ENCODE results near the gene RCAN2.
"Not testable (repeated sequence)": the region's sequence is repeated elsewhere in the genome, so short reads cannot be mapped to it uniquely, and the experiment has no call there.

The RCAN2 gene

GRCh38 chr6:46381057-46381456, 110.2 kb downstream of the RCAN2 start:
- no peak for DNase-seq

GRCh38 chr6:46380152-46380807, 111.0 kb downstream of the RCAN2 start:
- no peak for DNase-seq

- DNase-seq: no peak
Measured at GRCh38 chr6:46378882-46379416, 112.3 kb downstream of the RCAN2 start.

DNA sequence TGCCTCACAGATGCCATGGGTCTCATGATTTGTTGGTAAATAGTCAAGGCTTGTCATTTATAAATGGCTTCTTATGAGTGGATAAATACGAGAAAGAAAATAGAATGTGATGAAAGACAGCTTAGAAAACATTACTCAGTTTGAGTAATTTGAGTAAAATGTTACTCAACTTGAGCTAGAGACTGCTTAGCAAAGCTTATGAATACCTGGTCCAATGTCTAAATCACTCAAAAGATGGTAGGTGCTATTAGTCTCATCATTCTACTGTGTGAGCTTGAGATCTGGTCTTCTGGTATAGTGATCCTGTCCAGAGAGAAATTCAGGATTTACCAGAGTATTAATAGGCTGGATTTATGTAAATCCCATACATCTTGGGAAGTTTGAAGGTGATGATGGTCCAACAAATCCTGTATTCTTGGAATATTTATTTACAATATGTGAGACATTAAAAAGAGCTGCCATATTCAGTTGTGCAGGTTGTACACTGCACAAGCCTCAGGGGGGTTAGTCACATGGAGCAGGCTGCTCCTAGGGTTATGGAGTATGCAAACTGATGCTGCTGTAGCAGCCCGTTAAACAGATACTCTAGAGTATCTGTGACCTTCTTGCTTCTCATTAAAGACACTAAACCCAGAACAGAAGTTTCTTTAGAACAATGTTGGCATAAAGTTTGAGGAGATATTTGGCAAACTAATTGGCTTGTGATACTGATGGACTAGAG, 112.9 kb downstream of the RCAN2 start:
- no peak for DNase-seq

GRCh38 chr6:46377209-46377608, 114.0 kb downstream of the RCAN2 start:
- DNase-seq: no peak

DNA sequence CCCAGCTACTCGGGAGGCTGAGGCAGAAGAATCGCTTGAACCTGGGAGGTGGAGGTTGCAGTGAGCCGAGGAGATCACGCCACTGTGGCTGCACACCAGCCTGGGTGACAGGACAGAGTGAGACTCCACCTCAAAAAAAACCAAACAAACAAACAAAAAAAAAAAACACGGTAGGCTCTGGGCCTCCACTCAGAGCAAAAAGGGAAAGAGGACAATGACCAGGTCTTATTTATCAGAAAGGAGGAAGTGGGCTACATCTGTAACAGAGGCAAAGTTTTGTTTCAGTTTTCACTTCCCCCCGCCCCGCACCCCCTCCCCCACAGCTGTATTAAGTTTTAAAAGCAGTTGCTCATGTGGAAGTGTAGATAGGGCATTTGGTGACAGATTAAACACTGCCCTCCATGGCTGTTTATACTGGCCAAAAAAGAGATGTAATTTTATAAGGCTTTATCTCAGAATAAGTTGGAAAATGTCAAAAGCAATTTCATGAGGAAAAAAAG, 114.6 kb downstream of the RCAN2 start:
- DNase-seq: peak; percentile 93

- DNase-seq: peak; percentile 19
Measured at GRCh38 chr6:46370622-46371021, 120.6 kb downstream of the RCAN2 start.

DNA sequence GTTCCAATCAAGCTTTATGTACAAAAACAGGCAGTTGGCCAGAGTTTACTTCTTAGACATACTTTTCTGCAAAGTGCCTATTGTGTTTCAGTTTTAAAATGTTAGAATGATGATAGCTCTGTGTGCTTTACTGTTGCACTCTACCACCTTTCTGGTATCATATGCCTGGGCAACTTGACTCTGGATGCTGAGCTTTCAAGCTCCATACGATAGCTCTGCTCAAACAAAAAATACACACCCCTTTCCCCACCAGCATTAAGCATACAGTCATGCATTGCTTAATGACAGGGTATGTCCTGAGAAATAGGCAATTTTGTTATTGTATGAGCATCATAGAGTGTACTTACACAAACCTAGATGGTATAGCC, 123.1 kb downstream of the RCAN2 start:
- no peak for DNase-seq

GRCh38 chr6:46367354-46368168, 123.7 kb downstream of the RCAN2 start:
- no peak for DNase-seq

DNA sequence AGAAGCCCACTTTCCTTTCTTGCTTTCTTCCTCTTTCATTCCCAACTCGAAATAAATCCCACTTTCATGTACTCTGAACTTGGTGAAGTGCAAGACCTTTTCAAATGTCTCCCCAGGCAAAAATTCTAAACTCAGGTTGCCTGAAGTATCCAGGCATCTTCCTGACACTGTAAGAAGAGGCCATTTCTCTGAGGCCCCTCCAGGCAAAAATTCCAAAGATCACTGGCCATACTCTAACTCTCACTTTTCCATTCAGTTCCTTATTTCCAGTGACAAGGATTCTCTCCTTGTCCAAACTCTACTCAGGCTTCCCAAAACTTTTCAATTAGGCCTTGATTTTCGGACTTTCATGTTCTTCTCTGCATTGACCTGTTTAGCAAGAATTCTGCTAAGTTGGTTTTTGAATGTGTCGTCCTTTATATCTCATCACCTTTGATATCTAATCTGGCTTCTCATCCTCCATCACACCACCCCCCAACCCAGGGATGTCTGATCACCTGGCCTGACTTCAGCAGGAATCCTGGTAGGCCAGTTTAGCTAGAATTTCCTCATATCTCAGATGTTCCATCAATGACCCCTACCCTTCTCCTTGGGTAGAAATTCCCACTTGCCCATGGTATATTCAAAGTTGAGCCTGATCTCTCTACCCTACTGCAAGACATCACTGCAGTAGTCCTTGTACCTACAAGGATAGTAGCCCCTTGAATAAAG, 124.9 kb downstream of the RCAN2 start:
- DNase-seq: no peak

- DNase-seq: peak; percentile 62
Measured at GRCh38 chr6:46357591-46357990, 133.7 kb downstream of the RCAN2 start.

DNA sequence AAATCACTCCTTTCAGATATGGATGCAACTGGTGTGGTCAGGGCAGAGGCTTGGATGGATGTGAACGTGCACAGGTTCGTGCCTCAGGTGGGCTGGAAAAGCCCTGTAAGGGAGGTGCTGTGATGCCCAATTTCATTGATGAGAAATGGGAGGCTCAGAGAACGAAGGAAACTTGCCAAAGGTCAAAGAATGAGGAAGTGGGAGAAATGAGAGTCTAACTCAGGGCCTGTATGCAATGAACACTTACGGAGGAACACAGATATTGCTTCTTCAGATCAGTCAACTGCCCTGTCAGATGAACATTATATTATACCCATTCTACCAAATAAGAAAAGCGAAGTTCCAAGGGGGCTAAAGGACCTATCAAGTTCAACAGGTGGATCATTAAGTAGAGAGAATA, 134.7 kb downstream of the RCAN2 start:
- DNase-seq: no peak

GRCh38 chr6:46353528-46353927, 137.7 kb downstream of the RCAN2 start:
- DNase-seq: no peak

DNA sequence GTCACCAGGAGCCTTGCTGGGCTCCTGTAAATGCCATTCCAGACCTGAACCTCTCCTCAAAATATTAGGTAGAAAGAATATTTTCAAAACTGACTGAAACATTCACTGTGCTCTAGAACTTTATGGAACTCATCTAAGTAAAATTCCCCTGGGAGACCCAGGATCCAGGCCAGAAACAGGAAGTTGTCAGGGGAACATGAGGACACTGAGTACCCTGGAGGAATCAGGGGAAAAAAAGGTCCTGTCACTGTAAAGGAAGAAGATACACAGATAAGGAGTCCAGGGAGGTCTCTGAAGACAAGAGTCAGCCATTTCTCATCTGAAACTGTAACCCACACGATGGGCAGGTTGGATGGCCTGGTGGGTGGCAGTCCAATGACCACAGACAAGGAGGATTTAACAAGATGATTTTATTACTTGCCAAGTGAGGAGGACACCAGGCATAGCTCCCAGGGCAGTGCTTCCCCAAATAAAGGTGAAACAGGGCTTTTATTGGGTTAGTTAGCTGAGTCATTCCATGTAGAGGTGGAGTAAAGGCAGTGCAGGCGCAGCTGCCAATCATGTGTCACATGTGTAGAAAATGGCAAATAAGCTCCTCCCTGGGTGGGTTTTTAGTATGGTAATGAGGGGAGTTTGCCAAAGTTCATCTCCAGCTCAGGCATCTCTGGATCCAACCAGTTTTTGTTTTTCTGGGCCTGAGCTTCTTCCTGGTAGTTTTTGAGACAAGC, 138.5 kb downstream of the RCAN2 start:
- peak; percentile 35 for DNase-seq

- no peak for DNase-seq
Measured at GRCh38 chr6:46350714-46351113, 140.5 kb downstream of the RCAN2 start.

DNA sequence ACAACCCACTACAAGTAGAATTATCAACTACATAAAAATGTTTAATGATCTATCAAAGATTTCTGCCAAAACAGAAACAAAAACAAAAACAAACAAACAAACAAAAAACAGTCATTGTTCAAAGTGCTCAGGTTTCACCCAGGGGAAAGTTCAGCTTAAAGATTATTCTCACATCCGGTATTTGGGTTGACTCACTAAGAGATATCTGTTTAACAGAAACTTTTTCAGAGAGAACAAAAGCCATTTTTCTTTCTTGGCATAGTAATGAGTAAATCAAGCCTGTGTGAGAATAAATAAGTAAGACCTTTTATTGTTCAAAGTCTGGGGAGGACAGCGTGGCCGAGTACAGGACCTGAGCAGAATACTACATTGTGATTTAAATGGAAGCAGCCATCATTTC, 143.6 kb downstream of the RCAN2 start:
- DNase-seq: no peak

GRCh38 chr6:46340246-46340645, 151.0 kb downstream of the RCAN2 start:
- no peak for DNase-seq

- no peak for DNase-seq
Measured at GRCh38 chr6:46338131-46338530, 153.1 kb downstream of the RCAN2 start.

GRCh38 chr6:46334442-46334841, 156.8 kb downstream of the RCAN2 start:
- no peak for DNase-seq

DNA sequence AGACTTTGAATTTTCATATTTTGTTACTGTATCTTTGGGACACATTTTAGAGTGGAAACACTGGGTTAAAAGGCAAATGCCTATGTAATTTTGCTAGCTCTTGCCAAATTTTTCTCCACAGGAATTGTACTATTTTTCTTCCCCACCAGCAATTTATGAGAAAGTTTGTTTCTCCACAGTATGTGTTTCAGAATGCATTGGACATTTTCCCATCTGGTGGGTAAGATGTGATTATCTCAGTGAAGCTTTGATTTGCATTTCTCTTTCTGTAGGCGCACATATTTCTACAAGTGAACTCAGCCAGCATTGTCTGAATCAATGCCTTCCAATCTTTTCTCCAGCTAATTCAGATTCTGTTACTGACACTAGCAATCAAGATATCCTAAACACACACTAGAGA, 157.8 kb downstream of the RCAN2 start:
- DNase-seq: no peak

GRCh38 chr6:46332448-46332847, 158.8 kb downstream of the RCAN2 start:
- not testable (repeated sequence) for DNase-seq

- no peak for DNase-seq
Measured at GRCh38 chr6:46331461-46331860, 159.8 kb downstream of the RCAN2 start.
